IMR-90 (cell line): ENCODE measurements around the gene LRRC55. TPM values are rescaled to one million over a fixed set of nuclear protein-coding genes. Genes with fewer than 3 reads are reported as not detected.

ENCODE experiments used
- ATAC-seq: fragments of 200-7000 bp; cut with Tn5 transposase; 2 replicates; pipeline ENCODE4 v1.9.1; 2020; ENCODE audit warnings: low read depth, mild to moderate bottlenecking, moderate library complexity
- BruUV-seq: library from RNA; stranded (reverse); fragments of 400-500 nt; replicated peaks from 2 replicates; lab custom pipeline; 2021; lab: Mats Ljungman, UMichigan
- CTCF ChIA-PET: fragments of 300-600 bp; formaldehyde crosslinking; extraction: SDS; loops from one replicate; lab custom pipeline; 2021; ENCODE audit warnings: antibody characterized with exemption; lab: Yijun Ruan, JAX
- POLR2A ChIA-PET: fragments of 300-600 bp; sonication (Branson Sonifier 250); formaldehyde crosslinking; loops from one replicate; lab custom pipeline; 2022; ENCODE audit warnings: antibody characterized with exemption; ENCODE audit not compliant: unreplicated experiment; lab: Charles Lee
- DNase-seq: peaks from one replicate; pipeline ENCODE4 v3.0.0; 2013
- H2AFZ ChIP-seq: replicated peaks from 2 replicates; pipeline ENCODE3; 2013; ENCODE audit warnings: low read length, mild to moderate bottlenecking; ENCODE audit not compliant: poor library complexity
- H2AK5ac ChIP-seq: 2 replicates; pipeline ENCODE4 v1.6.1; 2013; ENCODE audit warnings: low read depth, low read length, inconsistent platforms
- H2AK9ac ChIP-seq: replicated peaks from 2 replicates; pipeline ENCODE3; 2013; ENCODE audit warnings: mild to moderate bottlenecking, low read depth, low read length, moderate library complexity; ENCODE audit not compliant: poor library complexity
- H2BK120ac ChIP-seq: 2 replicates; pipeline ENCODE4 v1.6.1; 2013; ENCODE audit warnings: low read depth, low read length, inconsistent platforms
- H2BK15ac ChIP-seq: 3 replicates; pipeline ENCODE4 v1.6.1; 2013; ENCODE audit warnings: low read depth, low read length, inconsistent platforms
- H2BK20ac ChIP-seq: 2 replicates; pipeline ENCODE4 v1.6.1; 2013; ENCODE audit warnings: low read depth, mild to moderate bottlenecking, inconsistent platforms, low read length, moderate library complexity
- H2BK5ac ChIP-seq: 2 replicates; pipeline ENCODE4 v1.6.1; 2013; ENCODE audit warnings: mild to moderate bottlenecking, low read depth, low read length, inconsistent platforms; ENCODE audit not compliant: poor library complexity, severe bottlenecking
- H3K14ac ChIP-seq: replicated peaks from 2 replicates; pipeline ENCODE4 v1.6.1; 2013; ENCODE audit warnings: low read depth, low read length, inconsistent platforms
- H3K18ac ChIP-seq: 2 replicates; pipeline ENCODE4 v1.6.1; 2013; ENCODE audit warnings: low read depth, low read length, control low read depth
- H3K23ac ChIP-seq: 2 replicates; pipeline ENCODE4 v1.6.1; 2013; ENCODE audit warnings: low read depth, low read length, inconsistent platforms
- H3K27ac ChIP-seq: 2 replicates; pipeline ENCODE4 v1.5.1; 2013; ENCODE audit warnings: mild to moderate bottlenecking, control low read depth, low read length; ENCODE audit not compliant: insufficient read depth
- H3K27me3 ChIP-seq: 2 replicates; pipeline ENCODE4 v1.6.1; 2013; ENCODE audit warnings: low read length; ENCODE audit not compliant: control insufficient read depth, insufficient read depth
- H3K36me3 ChIP-seq: 2 replicates; pipeline ENCODE4 v1.6.1; 2013; ENCODE audit warnings: low read length, mixed read lengths; ENCODE audit not compliant: control insufficient read depth, insufficient read depth
- H3K4ac ChIP-seq: 2 replicates; pipeline ENCODE4 v1.6.1; 2013; ENCODE audit warnings: low read depth, low read length, inconsistent platforms
- H3K4me1 ChIP-seq: 2 replicates; pipeline ENCODE4 v1.6.1; 2013; ENCODE audit warnings: low read length, mixed read lengths; ENCODE audit not compliant: control insufficient read depth, insufficient read depth
- H3K4me2 ChIP-seq: 2 replicates; pipeline ENCODE4 v1.6.1; 2013; ENCODE audit warnings: low read depth, mild to moderate bottlenecking, control low read depth, low read length, moderate library complexity
- H3K4me3 ChIP-seq: 2 replicates; pipeline ENCODE4 v1.5.1; 2013; ENCODE audit warnings: low read depth, mild to moderate bottlenecking, control low read depth, low read length, moderate library complexity; ENCODE audit not compliant: insufficient read depth
- H3K56ac ChIP-seq: 2 replicates; pipeline ENCODE4 v1.6.1; 2013; ENCODE audit warnings: low read length, inconsistent platforms; ENCODE audit not compliant: insufficient read depth; ENCODE audit errors: extremely low read depth
- H3K79me1 ChIP-seq, 2 experiments: 2 replicates each; pipeline ENCODE4 v1.6.1; 2013; ENCODE audit warnings: low read length in 2 of 2, inconsistent platforms in 1 of 2, low read depth in 1 of 2
- H3K9ac ChIP-seq: 2 replicates; pipeline ENCODE4 v1.6.1; 2013; ENCODE audit warnings: low read depth, low read length, control low read depth
- H3K9me1 ChIP-seq: 2 replicates; pipeline ENCODE4 v1.6.1; 2013; ENCODE audit warnings: low read length, inconsistent platforms; ENCODE audit not compliant: insufficient read depth
- H3K9me3 ChIP-seq: 2 replicates; pipeline ENCODE4 v1.6.1; 2013; ENCODE audit warnings: low read length; ENCODE audit not compliant: control insufficient read depth, insufficient read depth
- H4K20me1 ChIP-seq: 2 replicates; pipeline ENCODE4 v1.6.1; 2013; ENCODE audit warnings: low read length, inconsistent platforms; ENCODE audit not compliant: insufficient read depth
- H4K5ac ChIP-seq: 2 replicates; pipeline ENCODE4 v1.6.1; 2013; ENCODE audit warnings: mild to moderate bottlenecking, low read depth, low read length, control low read depth
- H4K8ac ChIP-seq, 2 experiments: 2 replicates each; pipeline ENCODE4 v1.6.1; 2013; ENCODE audit warnings: low read depth in 2 of 2, low read length in 2 of 2, control low read depth in 1 of 2, inconsistent platforms in 1 of 2
- H4K91ac ChIP-seq: 2 replicates; pipeline ENCODE4 v1.6.1; 2013; ENCODE audit warnings: low read depth, low read length, inconsistent platforms; ENCODE audit not compliant: insufficient read depth
- BHLHE40 ChIP-seq: fragments of 150-350 bp; IDR thresholded peaks from 2 replicates; pipeline ENCODE4 v1.6.1; 2016; ENCODE audit warnings: mild to moderate bottlenecking, low read depth, low read length
- CEBPB ChIP-seq: IDR thresholded peaks from 2 replicates; pipeline ENCODE4 v1.6.1; 2012; ENCODE audit warnings: low read depth, low read length, improper control_type of control experiment
- CHD1 ChIP-seq: IDR thresholded peaks from 2 replicates; pipeline ENCODE4 v1.6.1; 2012; ENCODE audit warnings: low read depth, low read length, improper control_type of control experiment
- FOS ChIP-seq: fragments of 150-350 bp; IDR thresholded peaks from 2 replicates; pipeline ENCODE4 v1.6.1; 2016; ENCODE audit warnings: low read depth, low read length
- MAFK ChIP-seq: IDR thresholded peaks from 2 replicates; pipeline ENCODE4 v1.6.1; 2012; ENCODE audit warnings: low read depth, low read length, improper control_type of control experiment
- MAZ ChIP-seq: IDR thresholded peaks from 2 replicates; pipeline ENCODE4 v1.6.1; 2012; ENCODE audit warnings: low read depth, mild to moderate bottlenecking, low read length, improper control_type of control experiment, moderate library complexity, borderline replicate concordance
- MXI1 ChIP-seq: IDR thresholded peaks from 2 replicates; pipeline ENCODE4 v1.6.1; 2012; ENCODE audit warnings: low read depth, mild to moderate bottlenecking, low read length, moderate library complexity, borderline replicate concordance
- NFE2L2 ChIP-seq: fragments of 150-350 bp; IDR thresholded peaks from 2 replicates; pipeline ENCODE4 v1.6.1; 2016; ENCODE audit warnings: low read depth, mild to moderate bottlenecking, low read length
- RCOR1 ChIP-seq: IDR thresholded peaks from 2 replicates; pipeline ENCODE4 v1.6.1; 2012; ENCODE audit warnings: mild to moderate bottlenecking, low read length, improper control_type of control experiment; ENCODE audit not compliant: insufficient replicate concordance
- RFX5 ChIP-seq: IDR thresholded peaks from 2 replicates; pipeline ENCODE4 v1.8.0; 2012; ENCODE audit warnings: low read depth, mild to moderate bottlenecking, low read length, moderate library complexity
- WGBS, 2 experiments: methylation state at CpG; one replicate each; pipeline versions ENCODE4 v1.1.5 to v1.1.7; 2013; ENCODE audit warnings: missing lambda C conversion rate in 2 of 2; ENCODE audit not compliant: insufficient read length in 1 of 2; ENCODE audit errors: extremely low coverage in 2 of 2; 5-methylcytosine and 5-hydroxymethylcytosine counted together
- dilution Hi-C: fragments of 300-500 bp; cut with HindIII; formaldehyde crosslinking; loops from one replicate; pipeline ENCODE4 v1.14.3; 2018; ENCODE audit warnings: low sequenced_read_pairs; ENCODE audit not compliant: unreplicated experiment
- in situ Hi-C: fragments of 300-500 bp; cut with MboI; formaldehyde crosslinking; loops from 3 replicates; pipeline ENCODE4 v1.14.3; 2019; ENCODE audit warnings: low sequenced_read_pairs, inconsistent platforms, mixed read lengths
- intact Hi-C: fragments of 100-400 bp; cut with micrococcal nuclease; formaldehyde crosslinking; loops from 2 replicates; pipeline ENCODE4 v1.10.0; 2022
- polyA plus RNA-seq, 3 experiments: library from polyadenylated mRNA; depleted of rRNA; stranded (reverse); fragments of >200 nt; gene quantifications; 2 replicates each; pipeline ENCODE4 v1.2.3, GENCODE V29; 2012; ENCODE audit warnings: low replicate concordance in 1 of 3
- total RNA-seq: library from RNA; depleted of rRNA; stranded (reverse); fragments of >200 nt; gene quantifications from 2 replicates; pipeline ENCODE4 v1.2.3, GENCODE V29; 2012
- TF ChIP-seq, protein P1 (sequence below): conservative IDR thresholded peaks from 2 replicates; pipeline ENCODE4 v1.5.1; 2012; ENCODE audit warnings: mild to moderate bottlenecking, low read depth, low read length, improper control_type of control experiment

Gene LRRC55
- total and polyA plus RNA-seq, 2 of the 4 experiments (the other 2 are of a cell fraction): not detected

DNA sequence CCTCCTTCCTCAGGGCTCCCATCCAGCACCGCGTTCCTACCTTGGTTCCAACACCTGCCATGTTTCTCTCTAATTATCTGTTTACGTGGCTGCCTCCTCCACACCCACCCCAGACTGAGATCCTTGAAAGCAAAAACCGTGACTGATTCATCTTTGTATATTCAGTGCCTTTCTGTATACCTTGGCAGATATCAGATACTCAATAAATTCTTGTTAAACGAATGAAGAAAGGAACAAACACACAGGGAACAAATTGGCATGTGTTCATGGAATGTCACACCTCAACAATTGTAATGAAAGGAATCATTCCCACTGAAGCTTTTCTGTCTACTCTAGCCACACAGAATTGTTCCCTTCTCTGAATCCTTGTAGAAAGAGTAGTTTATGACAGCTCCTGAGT lies 20.4 kb upstream of the LRRC55 start:
- H3K79me1 ChIP-seq: no peaks in the 10 kb centered on the region
- no peak overlapping the region for H3K56ac ChIP-seq
- intact Hi-C loops: no loop called here
- dilution Hi-C loops: no loop called here
- no peak overlapping the region for H3K23ac ChIP-seq
- no peak overlapping the region for H3K4ac ChIP-seq
- no peak overlapping the region for H3K9ac ChIP-seq
- DNase-seq (no peak), ATAC-seq (no peak)
- no peak overlapping the region for H2BK15ac ChIP-seq
- H4K91ac ChIP-seq: no peak overlapping the region
- no peak overlapping the region for H3K4me2 ChIP-seq
- H2AK5ac ChIP-seq: no peak overlapping the region
- no peak overlapping the region for H2BK5ac ChIP-seq
- in situ Hi-C loops: no loop called here
- no peaks in the 10 kb centered on the region for H3K4me1 ChIP-seq
- H3K27me3 ChIP-seq: peaks cover 6% of the 10 kb centered on the region
- H3K4me3 ChIP-seq: no peak overlapping the region
- H4K8ac ChIP-seq: no peak overlapping the region
- no peak for TF ChIP-seq NFE2L2
- TF ChIP-seq RFX5: no peak
- TF ChIP-seq CHD1: no peak
- TF ChIP-seq FOS: no peak
- no peak for TF ChIP-seq MAFK
- TF ChIP-seq BHLHE40: no peak
- no peak for TF ChIP-seq RCOR1
- TF ChIP-seq MAZ: no peak
- no peak for TF ChIP-seq CEBPB
- no peak for TF ChIP-seq MXI1
- TF ChIP-seq, protein P1, sequence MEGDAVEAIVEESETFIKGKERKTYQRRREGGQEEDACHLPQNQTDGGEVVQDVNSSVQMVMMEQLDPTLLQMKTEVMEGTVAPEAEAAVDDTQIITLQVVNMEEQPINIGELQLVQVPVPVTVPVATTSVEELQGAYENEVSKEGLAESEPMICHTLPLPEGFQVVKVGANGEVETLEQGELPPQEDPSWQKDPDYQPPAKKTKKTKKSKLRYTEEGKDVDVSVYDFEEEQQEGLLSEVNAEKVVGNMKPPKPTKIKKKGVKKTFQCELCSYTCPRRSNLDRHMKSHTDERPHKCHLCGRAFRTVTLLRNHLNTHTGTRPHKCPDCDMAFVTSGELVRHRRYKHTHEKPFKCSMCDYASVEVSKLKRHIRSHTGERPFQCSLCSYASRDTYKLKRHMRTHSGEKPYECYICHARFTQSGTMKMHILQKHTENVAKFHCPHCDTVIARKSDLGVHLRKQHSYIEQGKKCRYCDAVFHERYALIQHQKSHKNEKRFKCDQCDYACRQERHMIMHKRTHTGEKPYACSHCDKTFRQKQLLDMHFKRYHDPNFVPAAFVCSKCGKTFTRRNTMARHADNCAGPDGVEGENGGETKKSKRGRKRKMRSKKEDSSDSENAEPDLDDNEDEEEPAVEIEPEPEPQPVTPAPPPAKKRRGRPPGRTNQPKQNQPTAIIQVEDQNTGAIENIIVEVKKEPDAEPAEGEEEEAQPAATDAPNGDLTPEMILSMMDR: no peak
- H2AK9ac ChIP-seq: no peak overlapping the region
- no peak overlapping the region for H3K18ac ChIP-seq
- H3K14ac ChIP-seq: no peak overlapping the region
- no peaks in the 10 kb centered on the region for H3K36me3 ChIP-seq
- ChIA-PET CTCF (no interaction called here), POLR2A (no interaction called here)
- H4K20me1 ChIP-seq: no peaks in the 10 kb centered on the region
- H2BK20ac ChIP-seq: no peak overlapping the region
- no TSS peak for BruUV-seq
- H4K5ac ChIP-seq: no peak overlapping the region
- no peaks in the 10 kb centered on the region for H3K9me1 ChIP-seq
- 75% methylated on average over 2 of the region's 5 CpGs; no CpG with 5 or more reads in 1 of the 2 experiments for whole genome bisulfite sequencing, 2 experiments
- H3K9me3 ChIP-seq: no peaks in the 10 kb centered on the region
- no peak overlapping the region for H2AFZ ChIP-seq
- no peak overlapping the region for H2BK120ac ChIP-seq
- no peak overlapping the region for H3K27ac ChIP-seq
